ENCODE results near the gene RSAD1.
"Not testable (repeated sequence)": the region's sequence is repeated elsewhere in the genome, so short reads cannot be mapped to it uniquely, and the experiment has no call there.

Gene RSAD1

DNA sequence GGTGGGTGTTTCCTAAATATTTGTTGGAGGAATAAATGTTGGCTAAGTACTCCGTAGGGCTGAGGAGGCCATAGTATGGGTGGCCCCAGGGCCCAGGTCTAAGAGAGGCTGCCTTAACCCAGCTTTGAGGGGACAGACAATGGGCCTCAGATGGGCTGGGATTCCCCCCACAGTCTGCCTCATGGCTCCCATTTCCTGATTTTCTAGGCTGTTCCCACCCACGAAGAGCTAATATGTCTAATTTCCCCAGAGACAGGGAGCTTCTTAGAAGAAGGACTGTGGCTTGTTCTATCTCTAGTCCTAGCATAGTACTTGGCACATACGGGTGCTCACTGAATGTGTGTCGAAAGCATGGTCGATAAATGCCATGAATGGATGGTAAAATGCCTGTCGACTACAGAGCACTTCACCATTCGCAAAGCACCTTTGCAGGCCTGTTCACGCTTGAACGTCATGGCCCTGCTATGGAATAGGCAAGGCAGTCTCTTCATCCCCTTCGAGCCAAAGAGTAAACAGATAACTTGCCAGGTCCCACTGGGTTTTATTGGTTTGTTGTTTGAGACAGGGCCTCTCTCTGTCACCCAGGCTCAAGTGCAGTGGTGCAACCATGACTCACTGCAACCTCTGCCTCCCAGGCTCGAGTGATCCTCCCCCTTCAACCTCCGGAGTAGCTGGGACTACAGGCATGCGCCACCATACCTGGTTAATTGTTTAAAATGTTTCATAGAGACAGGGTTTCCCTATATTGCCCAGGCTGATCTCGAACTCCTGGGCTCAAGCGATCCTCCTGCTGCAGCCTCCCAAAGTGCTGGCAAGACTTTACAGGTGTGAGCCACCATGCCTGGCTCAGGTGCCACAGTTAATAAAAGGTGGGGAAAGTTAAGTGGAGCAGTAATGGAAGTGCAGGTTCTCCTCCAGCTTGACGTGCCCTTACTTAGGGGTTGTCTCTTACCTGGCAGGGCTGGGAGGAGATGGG lies 19.7 kb upstream of the RSAD1 start:
- DNase-seq, result peak; percentile 5 to 47

DNA sequence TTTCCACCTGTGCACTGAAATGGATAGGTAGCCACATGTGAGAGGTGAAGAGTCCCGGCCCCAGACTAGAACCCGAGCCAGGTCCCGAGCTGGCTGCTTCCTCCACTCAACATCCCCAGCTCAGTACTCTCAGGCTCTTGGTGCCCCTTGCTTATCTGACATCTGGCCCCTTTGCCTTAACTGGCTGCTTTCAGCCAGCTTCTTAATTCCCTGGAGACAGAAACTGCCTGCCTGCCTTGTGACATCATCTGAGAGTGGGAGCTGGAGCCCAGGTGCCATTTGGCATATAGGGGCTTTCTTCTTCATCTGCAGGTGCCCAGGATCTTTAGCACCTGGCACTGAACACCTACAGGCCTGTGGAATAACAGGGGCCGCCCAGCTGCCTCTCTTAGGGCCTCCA lies 18.9 kb upstream of the RSAD1 start:
- no peak for DNase-seq

DNA sequence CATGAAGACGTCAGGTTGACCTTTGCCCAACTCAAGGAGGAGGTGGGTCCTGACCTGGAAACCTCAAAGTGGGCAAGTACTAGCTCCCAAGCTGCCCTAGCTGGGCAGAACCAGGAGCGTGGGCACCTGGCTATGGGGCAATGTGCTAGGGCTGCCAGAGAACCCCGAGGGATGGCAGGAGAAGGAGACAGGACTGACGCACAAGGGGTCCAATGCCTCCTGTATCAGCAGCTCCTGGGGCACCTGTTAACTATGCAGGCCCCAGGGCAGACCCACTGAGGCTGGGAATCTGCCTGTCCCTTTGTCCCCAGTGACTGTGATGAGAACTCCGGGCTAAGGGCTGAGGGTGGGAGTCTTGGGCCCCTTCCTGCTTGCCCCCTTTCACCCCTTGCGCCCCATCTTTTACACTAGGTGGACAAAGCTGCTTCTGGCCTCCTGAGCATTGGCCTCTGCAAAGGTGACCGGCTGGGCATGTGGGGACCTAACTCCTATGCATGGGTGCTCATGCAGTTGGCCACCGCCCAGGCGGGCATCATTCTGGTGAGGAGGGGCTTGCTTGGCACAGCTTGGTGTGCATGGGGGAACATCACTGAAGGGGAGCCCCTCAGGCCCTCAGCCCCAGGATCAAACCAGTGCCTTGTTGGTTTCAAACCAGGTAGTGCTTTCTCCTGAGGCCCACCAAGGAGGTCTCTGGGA lies 17.7 kb upstream of the RSAD1 start:
- no peak for DNase-seq

DNA sequence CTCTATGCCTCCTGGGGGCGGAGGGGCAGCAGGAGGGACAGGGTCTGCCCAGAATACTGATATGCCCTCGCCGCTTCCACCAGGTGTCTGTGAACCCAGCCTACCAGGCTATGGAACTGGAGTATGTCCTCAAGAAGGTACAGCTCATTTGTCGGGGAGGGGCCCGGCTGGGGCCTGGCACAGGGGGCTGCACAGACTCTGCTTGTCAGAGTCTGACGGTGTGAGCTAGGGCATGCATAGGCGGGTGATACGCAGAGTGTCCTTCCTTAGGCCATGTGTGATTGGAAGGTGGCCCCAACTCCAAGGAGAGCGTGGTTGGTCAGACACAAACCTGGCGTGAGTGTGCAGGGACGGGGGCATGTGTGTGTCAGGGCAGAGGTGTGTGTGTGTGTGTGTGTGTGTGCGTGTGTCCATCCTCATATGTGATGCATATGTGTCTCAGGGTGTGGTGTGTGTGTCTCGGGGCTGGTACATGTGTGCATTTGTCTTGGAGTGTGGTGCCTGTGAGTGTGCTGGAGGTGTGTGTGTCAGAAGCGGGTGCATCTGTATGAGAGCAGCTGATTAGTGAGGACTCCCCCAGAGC lies 17.0 kb upstream of the RSAD1 start:
- no peak for DNase-seq

DNA sequence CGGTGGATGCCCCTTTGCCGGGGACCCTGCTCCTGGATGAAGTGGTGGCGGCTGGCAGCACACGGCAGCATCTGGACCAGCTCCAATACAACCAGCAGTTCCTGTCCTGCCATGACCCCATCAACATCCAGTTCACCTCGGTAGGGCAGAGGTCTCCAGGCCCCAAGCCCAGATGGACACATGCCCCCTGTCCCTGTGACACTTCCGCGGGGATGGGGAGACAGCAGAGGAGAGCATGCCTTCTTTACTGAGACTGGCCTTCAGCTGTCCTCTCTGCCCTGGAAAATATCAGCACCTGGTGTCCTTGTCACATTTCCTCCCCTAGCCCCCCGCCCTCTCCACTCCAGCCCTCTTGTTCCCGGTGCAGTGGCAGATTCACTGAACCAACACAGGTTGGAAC lies 16.2 kb upstream of the RSAD1 start:
- DNase-seq, result no peak

- no peak for DNase-seq
Measured at GRCh38 chr17:50464121-50464520, 14.5 kb upstream of the RSAD1 start.

DNA sequence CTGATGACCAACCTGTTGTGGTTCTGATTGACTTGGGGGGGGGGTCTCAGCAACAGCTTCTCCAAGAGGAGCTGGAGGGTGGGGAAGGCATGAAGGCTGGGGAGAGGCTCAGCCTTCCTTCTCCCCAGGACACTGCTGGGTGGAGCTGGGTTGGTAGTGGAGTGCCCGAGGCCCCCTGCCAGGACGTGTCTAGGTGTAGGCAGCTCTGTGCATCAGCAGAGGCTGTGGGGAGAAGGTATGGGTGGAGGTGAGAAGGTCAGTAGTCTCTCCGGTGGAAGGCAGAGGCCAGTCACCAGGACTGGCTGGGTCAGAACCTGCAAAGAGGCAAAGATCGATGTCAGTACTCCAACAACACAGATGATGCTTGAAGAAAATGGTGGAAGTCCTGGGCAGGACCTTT lies 13.9 kb upstream of the RSAD1 start:
- no peak for DNase-seq

DNA sequence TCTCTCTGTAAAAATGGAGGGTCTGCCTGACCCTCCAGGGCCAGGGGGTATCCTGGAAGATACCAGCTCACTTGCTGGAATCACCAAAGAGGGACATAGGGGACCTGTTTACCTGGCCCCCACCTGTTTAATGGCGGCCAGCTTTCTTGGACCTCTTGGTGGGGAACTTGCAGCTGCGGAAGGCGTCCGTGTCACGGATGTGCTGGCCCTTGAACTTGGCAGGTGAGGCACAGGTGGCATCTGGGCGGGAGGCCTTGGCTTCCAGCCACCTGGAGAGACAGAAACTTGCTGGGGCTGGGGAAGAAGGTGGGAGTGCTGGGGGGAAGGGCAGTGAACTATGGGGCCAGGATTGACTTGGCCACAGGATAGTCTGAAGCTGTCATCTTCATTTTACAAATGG lies 13.5 kb upstream of the RSAD1 start:
- no peak for DNase-seq

DNA sequence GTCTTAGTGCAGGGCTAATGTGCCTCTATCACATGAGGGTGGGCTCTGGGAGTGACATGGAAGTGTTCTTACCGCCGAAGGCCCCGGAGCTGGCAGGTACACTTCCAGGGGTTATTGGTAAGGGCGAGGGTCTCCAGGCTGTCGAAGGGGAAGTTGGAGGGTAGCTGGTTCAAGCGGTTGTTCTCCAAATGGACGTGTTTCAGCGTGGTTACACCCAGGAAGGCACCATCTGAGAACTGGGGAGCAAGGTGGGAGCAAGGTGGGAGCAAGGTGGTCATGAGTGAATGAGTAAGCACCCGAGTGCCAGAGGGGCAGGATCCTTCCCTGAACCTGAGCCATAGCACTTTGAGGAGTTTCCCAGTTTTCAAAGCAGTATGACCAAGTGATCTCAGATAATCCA lies 13.0 kb upstream of the RSAD1 start:
- no peak for DNase-seq

DNA sequence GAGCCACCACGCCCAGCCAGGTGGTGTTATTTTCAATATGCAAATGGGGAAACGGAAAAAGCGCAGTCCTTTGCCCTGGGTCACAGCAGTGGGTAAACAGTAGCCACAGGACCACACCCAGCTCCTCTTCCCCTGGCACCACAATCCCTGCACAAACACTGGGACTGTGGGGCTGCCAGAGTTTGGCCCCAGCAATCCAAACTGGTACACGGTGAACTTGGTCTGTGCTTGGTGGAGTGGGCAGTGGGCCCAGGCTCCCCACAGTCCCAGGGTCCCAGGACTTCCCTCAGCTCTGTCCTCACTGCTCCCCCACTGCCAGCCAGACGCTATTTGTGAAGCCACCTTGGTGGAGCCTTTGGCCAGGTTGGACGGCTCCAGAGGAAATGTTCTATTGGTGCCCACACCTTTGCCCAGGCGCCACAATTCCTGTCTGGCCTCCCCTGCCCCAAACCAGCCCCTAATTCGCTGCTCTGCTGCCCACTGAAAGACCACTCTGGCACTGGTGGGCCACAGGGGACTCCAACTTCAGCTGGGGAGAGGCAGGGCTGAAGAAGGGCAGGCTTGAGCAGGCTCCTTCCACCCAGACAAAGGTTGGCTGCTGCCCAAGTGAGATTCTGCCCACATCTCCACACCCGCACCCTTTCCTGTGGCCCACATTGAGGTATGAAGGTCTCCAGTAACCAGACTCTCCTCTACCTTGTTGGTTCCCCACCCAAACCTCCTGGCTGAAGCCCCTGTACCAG lies 12.1 kb upstream of the RSAD1 start:
- DNase-seq, result no peak

DNA sequence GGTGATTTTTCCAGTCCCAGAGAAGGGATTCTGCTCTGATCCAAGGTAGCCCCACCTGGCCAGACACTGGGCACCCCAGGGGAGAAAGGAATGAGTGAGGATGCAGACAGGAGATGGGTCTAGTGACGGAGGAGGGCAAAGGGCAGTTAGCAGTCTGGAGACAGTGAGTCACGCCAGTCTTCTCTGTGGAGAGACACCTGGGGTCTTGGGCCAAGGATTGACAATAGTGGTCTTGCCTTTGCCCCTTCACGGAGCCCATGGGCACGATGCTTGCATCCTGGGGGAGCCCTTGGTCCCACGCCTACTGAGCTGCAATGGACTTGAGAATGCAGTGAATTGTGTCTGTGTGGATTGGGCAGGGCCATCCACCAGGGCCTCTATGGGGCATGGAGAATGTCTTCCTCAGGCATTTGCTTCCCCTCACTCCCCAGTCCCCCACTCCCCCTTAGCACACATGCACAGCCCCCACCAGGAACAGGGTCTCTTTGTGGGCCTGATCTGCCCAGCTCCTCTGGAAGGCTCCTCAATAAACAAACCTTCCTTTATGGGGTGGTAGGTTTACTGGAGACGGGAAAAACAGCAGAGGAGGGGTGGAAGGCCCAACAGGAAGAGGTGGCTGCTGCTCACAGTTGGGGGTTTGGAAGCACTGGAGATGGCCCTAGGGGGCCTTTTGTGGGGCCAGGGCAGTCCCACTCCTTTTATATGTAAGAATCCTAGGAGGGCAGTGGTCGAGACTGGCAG lies 11.4 kb upstream of the RSAD1 start:
- DNase-seq, result no peak

- no peak for DNase-seq
Measured at GRCh38 chr17:50467855-50468303, 10.8 kb upstream of the RSAD1 start.

- no peak for DNase-seq
Measured at GRCh38 chr17:50468304-50469207, 10.1 kb upstream of the RSAD1 start, which contains the start of gene CHAD. CHAD (minus strand) TSS chr17:50468880; CDS start chr17:50468813, 67 bp downstream.

DNA sequence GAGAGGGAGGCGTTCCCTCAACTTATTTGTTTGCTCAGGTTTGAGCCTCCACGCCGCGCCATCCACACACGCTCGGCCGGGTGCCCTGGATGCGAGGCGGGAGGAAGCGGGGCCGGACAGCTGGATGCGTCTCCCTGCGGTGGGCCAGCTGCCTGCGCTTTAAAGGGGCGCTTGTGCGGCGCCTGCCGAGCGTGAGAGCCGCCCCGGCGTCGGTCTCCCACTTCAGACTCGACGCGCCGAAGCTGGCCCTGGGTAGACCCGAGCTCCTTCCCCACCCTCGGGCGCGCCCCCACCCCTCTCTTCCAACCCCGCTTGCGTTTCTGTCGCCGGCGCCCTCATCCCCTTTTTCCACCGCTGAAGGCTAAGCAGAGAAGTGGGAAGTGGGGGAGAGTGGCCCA lies 9.5 kb upstream of the RSAD1 start:
- DNase-seq, result no peak

- DNase-seq, result no peak
Measured at GRCh38 chr17:50469671-50470305, 8.9 kb upstream of the RSAD1 start.

DNA sequence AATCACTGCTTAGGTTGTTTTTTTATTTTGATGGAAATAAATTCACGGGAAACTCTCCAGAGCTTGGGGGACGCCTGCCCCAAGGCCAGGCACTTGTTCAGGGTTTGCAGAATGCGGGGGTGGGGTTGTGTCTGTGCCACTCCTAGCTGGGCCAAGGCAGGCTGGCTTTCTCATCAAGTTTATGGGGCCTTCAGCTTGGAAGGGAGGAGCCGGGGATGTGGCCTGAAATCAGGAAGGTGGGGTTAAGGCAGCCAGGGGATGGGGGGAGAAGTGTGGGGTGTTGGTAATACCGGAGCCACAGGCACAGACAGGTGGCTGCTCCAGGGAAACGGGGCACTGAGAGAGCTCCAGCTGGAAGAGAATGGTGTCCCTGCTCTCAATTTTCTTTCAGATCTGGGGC lies 8.2 kb upstream of the RSAD1 start:
- no peak for DNase-seq

DNA sequence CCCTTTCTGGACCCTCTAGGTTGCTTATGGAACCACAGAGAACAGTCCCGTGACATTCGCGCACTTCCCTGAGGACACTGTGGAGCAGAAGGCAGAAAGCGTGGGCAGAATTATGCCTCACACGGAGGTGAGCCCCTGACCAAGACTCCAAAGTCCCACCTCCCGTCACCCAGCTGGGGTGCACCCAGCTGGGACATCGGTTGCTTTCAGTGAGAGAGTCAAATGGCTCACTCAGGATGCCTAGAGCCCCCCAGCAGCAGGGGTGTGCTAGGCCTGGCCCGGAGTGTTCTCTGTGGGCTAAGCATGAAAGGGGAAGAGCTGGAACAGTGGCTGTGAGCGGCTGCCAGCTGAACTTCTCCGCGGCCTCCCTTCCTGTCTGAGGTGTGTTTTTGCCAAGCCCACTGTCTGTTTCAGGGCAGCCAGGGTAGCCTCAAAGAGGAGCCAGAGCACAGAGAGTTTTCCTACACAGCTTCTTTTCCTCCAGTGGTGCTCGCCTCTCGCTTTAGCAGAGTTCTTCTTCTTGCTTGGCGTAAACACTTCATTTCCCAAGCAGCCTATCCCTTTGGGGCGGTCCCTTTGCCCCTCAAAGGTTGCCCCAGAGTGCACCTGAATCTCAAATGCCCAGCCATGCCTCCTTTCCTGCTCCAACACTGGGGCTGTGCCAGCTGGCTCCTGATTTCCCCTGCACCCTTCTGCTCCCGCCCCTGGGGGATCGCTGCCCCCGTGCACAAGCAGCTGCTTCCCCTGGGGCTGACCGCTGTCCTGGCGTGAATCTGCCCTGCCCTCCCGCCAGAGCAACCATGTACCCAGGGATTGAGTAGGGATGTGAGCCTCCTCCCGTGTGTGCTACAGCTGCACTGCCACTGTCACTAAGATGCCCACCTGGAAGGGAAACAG lies 7.4 kb upstream of the RSAD1 start:
- DNase-seq, result no peak

GRCh38 chr17:50472286-50472685 lies 6.4 kb upstream of the RSAD1 start:
- no peak for DNase-seq

DNA sequence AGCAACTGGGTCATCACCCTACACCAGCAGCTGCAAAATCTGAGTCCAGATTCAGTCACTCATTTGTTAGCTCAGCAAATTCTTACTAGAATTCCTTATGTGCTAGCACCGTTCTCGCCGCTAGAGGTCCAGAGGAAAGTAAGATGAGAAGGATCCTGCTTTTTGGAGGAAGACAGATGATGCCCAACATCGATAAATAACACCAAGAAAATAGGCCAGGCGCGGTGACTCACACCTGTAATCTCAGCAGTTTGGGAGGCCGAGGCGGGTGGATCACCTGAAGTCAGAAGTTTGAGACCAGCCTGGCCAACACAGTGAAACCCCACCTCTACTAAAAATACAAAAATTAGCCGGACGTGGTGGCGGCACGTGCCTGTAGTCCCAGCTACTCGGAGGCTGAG lies 5.9 kb upstream of the RSAD1 start:
- DNase-seq, result not testable (repeated sequence)

Measured in inflammatory macrophage (primary cell).